HG02678 (cell line): ENCODE measurements around the gene PRLR.

ENCODE experiments used
- ATAC-seq: cut with Tn5 transposase; IDR thresholded peaks from one replicate; pipeline ENCODE4 v1.9.1; 2021; ENCODE audit warnings: mild to moderate bottlenecking, moderate library complexity; ENCODE audit not compliant: unreplicated experiment

PRLR gene

DNA sequence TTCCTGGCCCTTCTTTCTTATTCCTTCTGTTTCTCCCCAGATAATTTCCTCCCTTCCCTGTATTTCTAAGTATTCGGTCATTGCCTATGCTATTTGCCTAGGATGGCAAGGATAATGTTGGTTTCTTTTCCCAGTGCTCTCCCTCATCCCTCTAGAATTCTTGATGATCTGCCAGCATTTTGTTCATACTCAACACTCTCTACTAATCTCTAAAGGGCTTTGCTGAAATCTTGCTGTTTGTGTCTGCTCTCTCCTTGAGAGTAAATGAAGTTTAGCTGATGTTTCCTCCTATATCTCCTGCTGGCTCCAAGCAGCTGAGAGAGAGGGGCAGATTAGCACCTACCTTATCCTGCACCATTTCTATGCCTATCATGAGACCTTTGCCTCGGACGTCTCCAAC lies 220.6 kb downstream of the PRLR start:
- ATAC-seq = no peak

DNA sequence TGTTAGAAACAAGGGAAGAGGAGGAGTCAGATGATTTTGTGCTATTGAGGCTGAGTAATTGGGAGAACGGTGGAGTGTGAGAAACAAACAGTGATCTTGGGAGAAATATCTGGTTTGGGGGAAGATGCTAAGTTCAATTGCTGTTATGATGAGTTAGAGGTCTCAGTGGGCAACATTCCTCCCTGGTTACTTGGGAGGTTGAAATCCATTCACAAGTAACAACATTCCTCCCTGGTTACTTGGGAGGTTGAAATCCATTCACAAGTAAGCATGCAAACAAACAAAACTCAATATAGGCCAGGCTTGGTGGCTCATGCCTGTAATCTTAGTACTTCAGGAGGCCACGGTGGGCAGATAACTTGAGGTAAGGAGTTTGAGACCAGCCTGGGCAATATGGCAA lies 221.3 kb downstream of the PRLR start:
- no peak for ATAC-seq

DNA sequence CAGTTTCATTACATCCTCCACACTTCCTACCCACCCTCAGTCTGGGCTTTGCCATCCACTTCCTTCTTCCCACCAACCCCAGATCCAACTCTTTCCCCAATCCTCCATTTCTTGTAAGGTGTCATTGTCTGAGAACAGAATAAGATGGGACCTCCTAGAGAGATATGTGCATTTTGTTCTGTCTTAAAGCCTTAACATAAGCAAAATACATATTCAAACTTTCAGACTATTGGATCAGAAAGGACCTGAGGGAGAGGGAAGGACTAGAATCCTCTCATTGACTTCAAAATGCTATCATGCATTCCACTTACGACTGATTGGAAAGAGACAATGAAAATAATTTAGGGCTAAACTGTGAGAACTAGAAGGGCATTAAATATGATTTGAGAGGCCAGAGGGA lies 225.5 kb downstream of the PRLR start:
- ATAC-seq = no peak

- ATAC-seq = no peak
These were observed 226.1 kb downstream of the PRLR start for GRCh38 chr5:35004200-35004599.

GRCh38 chr5:35003018-35003957 lies 227.0 kb downstream of the PRLR start:
- ATAC-seq = peak; percentile 80

DNA sequence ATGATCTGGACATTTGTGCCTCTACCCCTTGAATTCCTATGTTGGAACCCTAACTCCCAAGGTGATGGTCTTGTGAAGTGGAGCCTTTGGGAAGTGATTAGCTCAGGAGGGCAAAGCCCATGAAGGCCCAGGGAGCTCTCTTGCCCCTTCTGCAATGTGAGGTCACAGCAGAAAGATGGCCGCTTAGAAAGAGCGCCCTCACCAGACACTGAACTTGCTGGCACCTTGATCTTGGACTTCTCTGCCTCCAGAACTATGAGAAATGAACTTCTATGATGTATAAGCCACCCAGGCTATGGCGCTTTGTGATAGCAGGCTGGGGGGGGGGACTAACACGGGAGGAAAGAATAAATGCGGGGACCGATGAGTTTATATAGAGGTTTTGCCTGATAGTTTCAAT lies 227.8 kb downstream of the PRLR start:
- ATAC-seq = no peak

DNA sequence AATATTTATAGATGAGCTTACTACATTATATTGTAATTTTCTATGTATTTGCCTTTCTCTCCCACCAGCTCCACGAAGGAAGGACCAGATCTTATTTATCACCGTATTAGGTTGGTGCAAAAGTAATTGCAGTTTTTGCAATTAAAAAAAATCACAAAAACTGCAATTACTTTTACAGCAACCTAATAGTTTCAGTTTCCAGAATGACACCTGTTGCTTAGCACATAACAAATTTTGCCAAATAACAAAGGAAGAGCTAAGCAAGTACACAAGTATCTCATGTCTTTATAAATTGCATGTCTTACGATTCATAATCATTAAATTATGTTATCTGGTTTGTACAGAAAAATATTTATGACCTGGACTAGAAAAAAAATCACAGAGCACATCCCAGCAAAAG lies 228.4 kb downstream of the PRLR start:
- no peak for ATAC-seq
